HepG2 (cell line): ENCODE measurements around the gene SPNS1. TPM values are rescaled to one million over a fixed set of nuclear protein-coding genes. Genes with fewer than 3 reads are reported as not detected.
A peak's percentile ranks its signal among the peaks of the same experiment; 100 is the strongest.

Experiments used
- ARID5B ChIP-seq: IDR thresholded peaks from 2 replicates; pipeline ENCODE4 v1.4.0; 2020; ENCODE audit warnings: mild to moderate bottlenecking, missing genetic modification reagents
- ELF1 ChIP-seq: sonication (generic); formaldehyde crosslinking; IDR thresholded peaks from 2 replicates; pipeline ENCODE4 v1.4.0; 2020; ENCODE audit warnings: missing genetic modification reagents
- ELF4 ChIP-seq: sonication (generic); formaldehyde crosslinking; IDR thresholded peaks from 2 replicates; pipeline ENCODE4 v1.5.0; 2020; ENCODE audit warnings: missing genetic modification reagents, mild to moderate bottlenecking, moderate library complexity, borderline replicate concordance
- GPBP1L1 ChIP-seq: sonication (generic); formaldehyde crosslinking; IDR thresholded peaks from 2 replicates; pipeline ENCODE4 v1.5.0; 2020; ENCODE audit warnings: mild to moderate bottlenecking, missing genetic modification reagents
- MED1 ChIP-seq: sonication (generic); formaldehyde crosslinking; IDR thresholded peaks from 2 replicates; pipeline ENCODE4 v1.4.0; 2020; ENCODE audit warnings: missing genetic modification reagents
- MEIS1 ChIP-seq: sonication (generic); formaldehyde crosslinking; IDR thresholded peaks from 2 replicates; pipeline ENCODE4 v1.9.0; 2021; ENCODE audit warnings: mild to moderate bottlenecking, missing genetic modification reagents, moderate library complexity, borderline replicate concordance
- MXD4 ChIP-seq: IDR thresholded peaks from 2 replicates; pipeline ENCODE4 v1.6.1; 2016; ENCODE audit warnings: mild to moderate bottlenecking, missing biosample characterization, missing genetic modification reagents
- PLRG1 ChIP-seq: fragments of 450-650 bp; conservative IDR thresholded peaks from 2 replicates; pipeline ENCODE4 v1.6.1; 2016
- SIN3A ChIP-seq: IDR thresholded peaks from 2 replicates; pipeline ENCODE4 v1.6.1; 2011; ENCODE audit warnings: low read depth, mild to moderate bottlenecking, control low read depth, low read length, borderline replicate concordance
- THAP8 ChIP-seq: sonication (generic); formaldehyde crosslinking; IDR thresholded peaks from 2 replicates; pipeline ENCODE4 v1.5.1; 2020; ENCODE audit warnings: missing genetic modification reagents, mild to moderate bottlenecking, borderline replicate concordance
- TOE1 ChIP-seq: sonication (generic); formaldehyde crosslinking; IDR thresholded peaks from 2 replicates; pipeline ENCODE4 v1.4.0; 2020; ENCODE audit warnings: mild to moderate bottlenecking, missing genetic modification reagents
- ZBTB1 ChIP-seq: sonication (generic); formaldehyde crosslinking; IDR thresholded peaks from 2 replicates; pipeline ENCODE4 v1.4.0; 2020; ENCODE audit warnings: missing genetic modification reagents, borderline replicate concordance
- ZNF34 ChIP-seq: sonication (generic); formaldehyde crosslinking; IDR thresholded peaks from 2 replicates; pipeline ENCODE4 v1.4.0; 2020; ENCODE audit warnings: mild to moderate bottlenecking, missing genetic modification reagents, borderline replicate concordance
- ZNF431 ChIP-seq: sonication (generic); formaldehyde crosslinking; IDR thresholded peaks from 2 replicates; pipeline ENCODE4 v1.9.0; 2022; ENCODE audit warnings: missing genetic modification reagents, low read depth, mild to moderate bottlenecking, borderline replicate concordance
- ZNF558 ChIP-seq: sonication (generic); formaldehyde crosslinking; IDR thresholded peaks from 2 replicates; pipeline ENCODE4 v1.9.0; 2022; ENCODE audit warnings: mild to moderate bottlenecking, missing genetic modification reagents, borderline replicate concordance
- ZNF564 ChIP-seq: sonication (generic); formaldehyde crosslinking; IDR thresholded peaks from 2 replicates; pipeline ENCODE4 v1.8.1; 2023; ENCODE audit warnings: mild to moderate bottlenecking, missing genetic modification reagents
- ZNF572 ChIP-seq: sonication (generic); formaldehyde crosslinking; IDR thresholded peaks from 2 replicates; pipeline ENCODE4 v1.5.1; 2020; ENCODE audit warnings: mild to moderate bottlenecking, missing genetic modification reagents
- ZNF749 ChIP-seq: sonication (generic); formaldehyde crosslinking; IDR thresholded peaks from 2 replicates; pipeline ENCODE4 v1.8.0; 2022; ENCODE audit warnings: mild to moderate bottlenecking, missing genetic modification reagents, moderate library complexity, borderline replicate concordance
- polyA plus RNA-seq, 8 experiments: library from polyadenylated mRNA; depleted of rRNA in 3 of 8; stranded (reverse) in 7 of 8; unstranded in 1 of 8; fragments of >200 nt; fragmentation: Illumina TruSeq in 4 of 8; extraction: Trizol in 4 of 8; gene quantifications; 2 replicates each; pipeline versions ENCODE4 v1.2.1 to v1.2.3, GENCODE V29; 2011 to 2016; ENCODE audit warnings: low read depth in 4 of 8, missing spikeins in 1 of 8, mixed read lengths in 1 of 8; ENCODE audit not compliant: insufficient read depth in 1 of 8
- total RNA-seq, 5 experiments: library from RNA; depleted of rRNA; stranded (reverse); fragments of >200 nt; fragmentation: Illumina TruSeq; extraction: Trizol; gene quantifications; 2 replicates each; pipeline ENCODE4 v1.2.3, GENCODE V29; 2016; ENCODE audit warnings: low read depth in 1 of 5

Gene SPNS1
- total and polyA plus RNA-seq, 2 of the 13 experiments (the other 11 are each of a cell fraction or from before 2014, with no cell fraction given): 25.6 to 38.8 TPM

- TF ChIP-seq ZBTB1 (CRISPR knock-in tag): no peak
- TF ChIP-seq TOE1 (CRISPR knock-in tag): no peak; the same call in 1 of the 2 replicates
- TF ChIP-seq MXD4 (CRISPR knock-in tag): peak; percentile 94
- peak; percentile 92 for TF ChIP-seq ELF1 (CRISPR knock-in tag)
- TF ChIP-seq ARID5B (CRISPR knock-in tag): peak; percentile 82
- peak; percentile 98 for TF ChIP-seq ZNF749 (CRISPR knock-in tag)
- peak; percentile 96 for TF ChIP-seq SIN3A
- peak; percentile 97; the same call in 1 of the 2 replicates for TF ChIP-seq ZNF34
- no peak; the same call in 1 of the 2 replicates for TF ChIP-seq ZNF431 (CRISPR knock-in tag)
- TF ChIP-seq THAP8 (CRISPR knock-in tag): peak; percentile 100
- no peak for TF ChIP-seq ZNF558 (CRISPR knock-in tag)
- TF ChIP-seq ZNF572 (CRISPR knock-in tag): peak; percentile 99
- TF ChIP-seq ZNF564 (CRISPR knock-in tag): peak; percentile 73
- TF ChIP-seq MED1 (CRISPR knock-in tag): peak; percentile 88
- peak; percentile 79; the same call in 1 of the 2 replicates for TF ChIP-seq ELF4 (CRISPR knock-in tag)
- no peak for TF ChIP-seq PLRG1
- peak; percentile 93 for TF ChIP-seq MEIS1 (CRISPR knock-in tag)
- no peak for TF ChIP-seq GPBP1L1 (CRISPR knock-in tag)
Measured at GRCh38 chr16:28974437-28975157, at the start of gene SPNS1 (continued).
